Right renal pelvis (tissue), 4 donors: Measurements from ENCODE around the gene ACVR1B. TPM values are rescaled to one million over a fixed set of nuclear protein-coding genes. Genes with fewer than 3 reads are reported as not detected.

ENCODE experiments used
- DNase-seq, 4 donors: peaks; one replicate each; pipeline ENCODE4 v3.0.0-alpha.2; 2013; ENCODE audit warnings: low read depth in 4 of 4, low spot score in 3 of 4, missing footprints in 1 of 4
- polyA plus RNA-seq, 4 donors: library from polyadenylated mRNA; unstranded; fragments of 120-200 nt; gene quantifications; one replicate each; pipeline ENCODE4 v1.2.1, GENCODE V29; 2013; ENCODE audit not compliant: insufficient read length in 4 of 4

Gene ACVR1B
- polyA plus RNA-seq, 4 donors: 59.1 to 61.9 (median 59.3) TPM

DNA sequence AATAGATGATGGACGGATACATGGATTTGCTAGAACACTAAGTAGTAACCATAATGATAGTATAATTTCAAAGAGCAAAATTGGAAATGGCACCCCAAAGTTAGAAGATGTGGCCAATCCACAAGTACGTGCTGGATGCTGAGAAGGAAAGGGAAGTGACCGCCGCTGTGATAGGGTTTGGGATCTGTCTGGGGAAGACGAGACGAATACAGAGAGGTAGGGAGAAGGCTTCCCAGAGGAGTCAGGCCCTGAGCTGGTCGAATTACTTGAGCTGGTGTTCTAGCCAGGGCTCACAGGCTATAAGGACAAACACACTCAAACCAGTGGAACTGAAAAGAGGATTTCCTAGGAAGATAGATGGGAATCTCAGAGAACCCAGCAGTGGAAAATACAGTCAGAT is 9.4 kb upstream of the ACVR1B start:
- DNase-seq: no peak

DNA sequence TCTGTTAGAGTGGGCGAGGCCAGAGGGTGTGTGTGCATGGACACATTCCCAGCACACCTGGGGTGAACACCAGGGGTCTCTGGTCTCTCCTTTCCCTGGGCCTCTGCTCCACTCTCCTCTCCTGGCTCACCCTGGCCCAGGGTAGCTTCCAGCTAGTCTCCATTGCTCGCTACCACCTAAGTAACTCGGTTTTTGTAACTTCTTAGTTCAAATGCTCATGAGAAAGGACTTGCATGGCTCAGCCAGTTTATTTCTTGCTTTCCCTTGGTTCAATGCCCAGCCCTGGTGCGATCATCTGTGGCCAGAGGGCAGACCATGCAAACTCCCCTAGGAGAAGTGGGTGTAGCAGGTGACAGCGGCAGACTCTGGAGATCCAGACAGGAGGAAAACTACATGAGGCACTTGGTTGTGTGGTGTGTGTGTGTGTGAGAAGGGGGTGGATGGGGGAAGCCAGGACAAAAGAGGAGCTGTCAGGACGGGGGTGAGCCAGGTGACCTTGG is 8.9 kb upstream of the ACVR1B start:
- DNase-seq: no peak

DNA sequence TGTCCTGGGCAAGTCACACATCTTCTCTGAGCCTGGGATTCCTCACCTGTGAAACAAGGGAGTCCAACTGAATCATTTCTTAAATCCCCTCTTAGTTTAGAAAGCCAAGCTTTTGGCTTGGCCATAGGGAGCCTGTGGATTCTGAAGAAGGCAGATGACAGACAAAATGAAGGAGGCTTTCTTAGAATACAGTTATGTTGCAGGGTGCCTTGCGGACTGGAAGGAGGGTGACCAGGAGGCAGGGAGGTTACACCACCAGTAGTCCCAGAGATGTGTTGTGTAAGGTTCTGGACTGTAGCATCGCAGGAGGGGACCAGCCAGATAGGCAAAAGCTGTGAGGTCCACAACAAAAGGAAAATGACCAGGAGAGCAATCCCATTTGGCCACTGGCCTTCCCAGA is 8.2 kb upstream of the ACVR1B start:
- no peak for DNase-seq

- no peak for DNase-seq
Measured at GRCh38 chr12:51944608-51945233, 6.8 kb upstream of the ACVR1B start.

DNA sequence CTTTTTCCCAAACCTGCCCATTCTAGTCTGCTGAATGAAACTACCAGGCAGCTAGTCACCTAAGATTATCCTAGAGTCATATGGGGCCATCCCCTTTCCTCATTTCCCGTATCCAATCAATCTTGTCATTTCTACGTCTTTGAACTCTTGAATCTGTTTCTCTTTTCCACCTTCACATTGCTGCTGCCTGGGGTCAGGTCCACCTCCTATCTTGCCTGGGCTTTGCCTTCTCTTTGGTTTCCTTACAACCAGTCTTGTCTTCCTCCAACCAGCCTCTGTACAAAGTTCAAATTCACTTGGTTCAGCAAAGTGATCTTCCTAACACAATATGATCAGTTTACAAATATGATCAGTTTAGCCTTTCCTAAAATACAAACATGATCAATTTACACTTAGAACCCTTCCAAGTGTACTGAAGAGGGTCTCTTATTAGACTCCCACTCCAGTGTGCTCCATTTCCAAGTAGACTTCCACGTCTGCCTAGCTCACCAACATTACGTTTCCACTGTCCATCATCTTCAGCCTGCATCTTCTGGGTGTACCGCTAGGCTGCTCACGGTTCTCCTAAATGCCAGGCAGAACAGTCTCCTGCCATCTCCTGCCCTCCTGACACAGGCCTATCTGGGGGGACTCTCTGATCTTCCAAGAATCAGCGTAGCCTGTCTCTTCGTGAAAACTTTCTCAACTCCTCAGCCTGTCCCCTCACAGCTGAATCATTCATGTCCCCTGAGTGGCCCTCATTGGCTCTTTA is 4.1 kb upstream of the ACVR1B start:
- DNase-seq: no peak

- DNase-seq: no peak
Measured at GRCh38 chr12:51948066-51948465, 3.4 kb upstream of the ACVR1B start.

DNA sequence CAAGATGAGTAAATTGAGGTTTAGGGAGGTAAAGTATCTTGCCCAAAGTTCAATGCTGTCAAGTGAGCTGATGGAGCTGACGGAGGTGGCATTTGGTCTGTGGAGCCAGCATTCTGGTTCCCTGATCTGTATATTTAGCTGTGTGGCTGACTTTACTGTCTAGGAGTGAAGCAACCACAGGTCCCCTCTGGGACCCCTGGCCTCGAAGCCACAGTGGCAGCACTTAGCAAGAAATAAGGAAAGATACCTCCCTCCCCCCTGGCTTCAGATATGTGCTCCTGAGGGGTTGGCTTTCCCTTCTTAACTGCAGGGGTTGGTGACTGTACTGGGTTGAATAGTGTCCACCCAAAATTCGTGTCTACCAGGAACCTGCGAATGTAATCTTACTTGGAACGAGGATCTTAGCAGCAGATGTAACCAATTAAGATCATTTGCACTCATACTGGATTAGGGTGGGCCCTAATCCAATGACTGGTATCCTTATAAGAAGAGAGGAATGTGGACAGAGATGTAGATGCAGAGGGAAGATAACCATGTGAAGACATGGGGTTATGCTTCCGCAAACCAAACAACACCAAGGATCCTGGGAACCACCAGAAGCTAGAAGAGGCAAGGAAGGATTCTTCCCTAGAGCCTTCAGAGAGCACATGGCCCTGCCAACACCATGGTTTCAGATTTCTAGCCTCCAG is 2.0 kb upstream of the ACVR1B start:
- no peak for DNase-seq

- no peak for DNase-seq
Measured at GRCh38 chr12:51950682-51951198, 759 bp upstream of the ACVR1B start.

DNA sequence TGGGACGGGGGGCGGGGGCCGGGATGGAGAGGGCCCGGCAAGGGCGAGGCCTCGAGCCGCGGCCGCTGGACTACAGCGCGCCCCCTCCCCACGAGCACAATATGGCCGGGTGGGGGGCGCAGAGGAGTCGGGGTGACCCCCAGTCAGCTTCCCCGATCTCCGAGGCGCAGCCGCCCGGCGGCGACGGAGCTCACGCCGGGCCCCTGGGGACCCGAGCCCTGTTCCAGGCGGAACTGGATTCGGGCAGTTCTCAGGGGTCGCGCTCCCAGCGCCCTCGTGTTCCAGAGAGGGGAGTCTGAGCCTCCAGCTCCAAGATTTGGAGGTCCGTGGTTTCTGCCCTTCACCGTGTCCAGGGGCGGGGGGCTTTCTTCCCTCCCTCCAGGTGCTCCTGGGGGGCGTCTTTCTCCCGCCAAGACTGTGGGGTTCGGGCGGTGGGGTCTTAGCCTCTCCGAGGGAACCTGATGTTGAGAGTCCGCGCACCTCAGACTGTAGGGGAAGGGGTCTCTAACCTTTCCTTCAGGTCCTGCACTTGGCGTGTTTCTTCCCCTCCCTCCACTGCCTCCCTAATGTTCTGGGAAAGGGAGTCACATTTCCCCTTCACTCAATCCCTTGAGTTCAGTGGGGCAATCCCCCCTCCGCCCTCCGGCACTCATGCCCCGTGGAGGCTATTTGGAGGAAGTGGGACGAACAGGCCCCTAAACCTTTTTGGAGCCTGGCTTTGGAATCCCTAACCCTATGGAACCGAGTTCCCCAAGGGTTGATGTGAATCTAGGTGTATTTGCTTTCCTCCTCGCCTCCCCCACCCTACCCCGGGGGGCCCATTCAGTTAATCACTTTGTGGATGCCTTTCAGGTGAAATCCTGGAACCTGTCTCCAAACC is 584 bp downstream of the ACVR1B start:
- no peak for DNase-seq

DNA sequence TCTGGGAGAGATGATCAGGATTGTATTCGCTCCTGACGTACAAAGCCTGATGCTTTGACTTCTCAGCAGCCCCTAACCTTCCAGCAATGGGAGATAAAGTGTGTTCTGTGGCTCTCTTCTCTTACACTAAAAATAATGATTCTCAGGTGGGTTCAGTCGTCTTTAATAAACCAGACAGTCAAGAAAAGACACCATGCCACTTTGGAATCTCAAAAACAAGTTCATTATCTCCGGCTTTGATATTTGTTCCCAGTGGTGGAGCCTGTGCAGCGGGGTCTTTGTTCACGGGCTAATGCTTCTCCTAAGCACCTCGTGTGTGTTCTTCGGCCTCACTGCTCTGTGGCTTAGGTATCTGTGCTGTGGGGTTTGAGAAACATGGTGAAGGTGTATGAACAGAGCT is 1.6 kb downstream of the ACVR1B start:
- no peak for DNase-seq

DNA sequence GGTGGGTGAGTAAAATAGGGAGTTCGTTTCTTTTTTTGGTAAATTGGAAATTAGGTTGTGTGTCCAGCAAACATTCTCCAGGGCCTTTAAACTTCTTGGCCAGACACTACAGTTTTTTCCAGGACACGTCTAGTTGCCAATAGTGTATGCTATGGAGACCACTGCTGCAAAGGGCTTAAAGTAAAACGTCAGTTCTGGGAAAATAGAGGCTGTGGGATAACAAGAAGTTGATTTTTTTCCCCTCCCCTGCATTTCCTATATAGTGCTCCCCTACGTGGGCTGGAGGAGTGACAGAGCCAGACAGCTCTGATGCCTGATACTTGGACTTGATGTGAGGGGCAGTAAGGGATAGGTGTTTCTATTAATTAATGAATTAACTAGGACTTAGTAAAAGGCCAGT is 2.4 kb downstream of the ACVR1B start:
- DNase-seq: no peak

DNA sequence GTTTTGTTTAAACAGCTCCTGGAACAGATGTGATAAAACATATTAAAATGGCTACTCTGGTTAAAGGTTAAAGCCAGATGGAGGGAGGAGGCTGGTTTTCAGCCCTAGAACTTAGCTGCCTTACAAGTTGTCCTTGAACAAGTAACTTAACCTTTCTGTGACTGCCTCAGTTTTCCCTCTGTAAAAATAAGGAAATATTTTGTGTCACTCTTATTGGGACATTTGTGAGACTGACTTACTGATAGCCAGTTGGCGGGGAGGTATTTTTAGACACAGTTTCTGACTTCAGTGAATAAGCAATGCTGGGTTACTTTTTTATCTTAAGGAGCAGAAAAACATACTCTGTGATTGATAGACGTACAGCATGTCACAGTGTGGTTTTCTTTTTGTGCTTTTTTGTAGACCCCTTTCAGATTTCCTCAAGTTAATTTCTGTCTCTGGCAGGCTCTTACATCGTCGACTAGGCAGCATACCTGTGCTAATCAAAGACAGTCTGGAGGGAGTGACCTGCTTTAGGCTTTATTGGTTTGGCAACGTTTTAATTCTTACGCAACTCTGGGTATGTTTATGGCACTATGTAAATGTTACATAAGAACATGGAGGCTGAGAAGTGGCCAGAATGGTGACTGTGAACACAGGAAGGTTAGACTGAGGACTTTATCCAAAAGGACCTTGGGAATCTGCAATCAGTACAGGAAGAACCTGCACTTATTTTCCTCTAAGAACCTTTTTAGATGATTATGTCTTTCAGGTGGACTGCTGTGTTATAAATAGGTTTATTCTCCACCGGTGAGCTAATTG is 3.3 kb downstream of the ACVR1B start:
- no peak for DNase-seq

DNA sequence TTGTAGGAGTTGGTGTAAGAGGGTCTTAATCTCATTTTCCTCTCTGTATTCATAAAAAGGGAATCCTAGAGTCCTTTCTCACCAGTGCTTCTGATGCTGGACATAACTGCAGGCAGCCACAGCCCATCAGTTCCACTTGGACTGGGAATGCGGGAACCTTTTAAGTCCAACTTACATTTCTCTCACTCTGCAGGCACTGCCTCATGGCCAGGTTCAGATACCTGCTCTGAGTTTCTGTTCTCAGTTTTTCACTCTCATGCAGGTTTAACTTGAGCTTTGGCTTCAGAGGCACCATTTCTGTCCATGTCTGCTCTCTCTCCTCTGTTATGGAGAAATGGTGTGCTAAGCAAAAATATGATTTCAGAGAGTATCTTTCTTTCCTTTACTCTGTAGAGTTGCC is 4.2 kb downstream of the ACVR1B start:
- no peak for DNase-seq

DNA sequence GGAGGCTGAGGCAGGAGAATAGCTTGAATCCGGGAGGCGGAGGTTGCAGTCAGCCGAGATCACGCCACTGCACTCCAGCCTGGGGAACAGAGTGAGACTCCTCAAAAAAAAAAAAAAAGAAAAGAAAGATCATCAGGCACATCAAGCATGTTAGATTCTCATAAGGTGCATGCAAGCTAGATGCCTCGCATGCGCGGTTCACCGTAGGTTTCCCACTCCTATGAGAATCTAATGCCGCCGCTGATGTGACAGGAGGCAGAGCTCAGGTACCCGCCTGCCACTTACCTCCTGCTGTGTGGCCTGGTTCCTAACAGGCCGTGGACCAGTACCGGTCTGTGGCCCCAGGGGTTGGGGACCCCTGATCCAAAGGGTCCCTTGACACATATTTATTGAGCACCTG is 7.0 kb downstream of the ACVR1B start:
- DNase-seq: no peak

- DNase-seq: no peak
Measured at GRCh38 chr12:51959211-51959610, 7.7 kb downstream of the ACVR1B start.

GRCh38 chr12:51959921-51960320 is 8.4 kb downstream of the ACVR1B start:
- no peak for DNase-seq

- no peak for DNase-seq
Measured at GRCh38 chr12:51960488-51960887, 9.0 kb downstream of the ACVR1B start.

- DNase-seq: no peak
Measured at GRCh38 chr12:51960890-51961289, 9.4 kb downstream of the ACVR1B start.

- no peak for DNase-seq
Measured at GRCh38 chr12:51961834-51962233, 10.3 kb downstream of the ACVR1B start.

DNA sequence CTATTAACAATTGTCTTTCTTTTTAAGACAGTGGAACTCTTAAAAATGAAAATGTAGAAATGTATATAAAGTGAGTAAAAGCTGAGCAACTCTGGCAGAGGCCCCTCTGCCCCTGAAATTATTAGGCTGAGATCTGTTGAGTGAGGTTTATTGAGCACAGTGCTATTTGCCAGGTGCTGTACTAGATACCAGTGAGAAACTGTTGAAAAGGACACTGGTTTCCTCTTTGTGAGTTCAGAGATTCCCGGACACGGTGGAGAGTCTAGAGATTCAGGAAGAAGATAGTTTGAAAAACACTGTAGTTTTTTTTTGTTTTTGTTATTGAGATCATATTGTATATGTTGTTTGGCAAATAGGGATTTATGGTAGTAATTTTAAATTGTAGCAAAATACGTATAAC is 11.2 kb downstream of the ACVR1B start:
- DNase-seq: no peak
